Kidney epithelial cell (primary cell): ENCODE data around the gene RAB6B. TPM values are rescaled to one million over a fixed set of nuclear protein-coding genes. Genes with fewer than 3 reads are reported as not detected.

ENCODE experiments used
- DNase-seq: peaks from one replicate; pipeline ENCODE4 v3.0.0-alpha.2; 2010; ENCODE audit warnings: low read depth
- H3K27me3 ChIP-seq: 2 replicates; pipeline ENCODE4 v1.6.0; 2011; ENCODE audit warnings: low read length; ENCODE audit not compliant: control insufficient read depth, insufficient read depth
- H3K36me3 ChIP-seq: 2 replicates; pipeline ENCODE4 v1.5.1; 2011; ENCODE audit warnings: low read length; ENCODE audit not compliant: control insufficient read depth, insufficient read depth
- H3K4me3 ChIP-seq: 2 replicates; pipeline ENCODE4 v1.5.1; 2011; ENCODE audit warnings: low read depth, mild to moderate bottlenecking, control low read depth, low read length
- total RNA-seq: library from RNA; depleted of rRNA; stranded (reverse); fragments of >200 nt; gene quantifications from 2 replicates; pipeline ENCODE4 v1.2.3, GENCODE V29; 2015
- TF ChIP-seq, protein P1 (sequence below): IDR thresholded peaks from 2 replicates; pipeline ENCODE4 v1.5.1; 2011; ENCODE audit warnings: mild to moderate bottlenecking, moderate library complexity, low read length, control low read depth, inconsistent platforms; ENCODE audit not compliant: insufficient read depth, poor library complexity, severe bottlenecking

RAB6B gene
- total RNA-seq, 1 donor from 2014 or later, result 4.4 TPM

- no peak for DNase-seq
- Histone ChIP-seq H3K36me3 (no peaks in the 10 kb centered on the region), H3K27me3 (no peaks in the 10 kb centered on the region), H3K4me3 (no peak overlapping the region)
- TF ChIP-seq, protein P1, sequence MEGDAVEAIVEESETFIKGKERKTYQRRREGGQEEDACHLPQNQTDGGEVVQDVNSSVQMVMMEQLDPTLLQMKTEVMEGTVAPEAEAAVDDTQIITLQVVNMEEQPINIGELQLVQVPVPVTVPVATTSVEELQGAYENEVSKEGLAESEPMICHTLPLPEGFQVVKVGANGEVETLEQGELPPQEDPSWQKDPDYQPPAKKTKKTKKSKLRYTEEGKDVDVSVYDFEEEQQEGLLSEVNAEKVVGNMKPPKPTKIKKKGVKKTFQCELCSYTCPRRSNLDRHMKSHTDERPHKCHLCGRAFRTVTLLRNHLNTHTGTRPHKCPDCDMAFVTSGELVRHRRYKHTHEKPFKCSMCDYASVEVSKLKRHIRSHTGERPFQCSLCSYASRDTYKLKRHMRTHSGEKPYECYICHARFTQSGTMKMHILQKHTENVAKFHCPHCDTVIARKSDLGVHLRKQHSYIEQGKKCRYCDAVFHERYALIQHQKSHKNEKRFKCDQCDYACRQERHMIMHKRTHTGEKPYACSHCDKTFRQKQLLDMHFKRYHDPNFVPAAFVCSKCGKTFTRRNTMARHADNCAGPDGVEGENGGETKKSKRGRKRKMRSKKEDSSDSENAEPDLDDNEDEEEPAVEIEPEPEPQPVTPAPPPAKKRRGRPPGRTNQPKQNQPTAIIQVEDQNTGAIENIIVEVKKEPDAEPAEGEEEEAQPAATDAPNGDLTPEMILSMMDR, result no peak
These were observed 14.2 kb downstream of the RAB6B start for GRCh38 chr3:133881492-133881891.

DNA sequence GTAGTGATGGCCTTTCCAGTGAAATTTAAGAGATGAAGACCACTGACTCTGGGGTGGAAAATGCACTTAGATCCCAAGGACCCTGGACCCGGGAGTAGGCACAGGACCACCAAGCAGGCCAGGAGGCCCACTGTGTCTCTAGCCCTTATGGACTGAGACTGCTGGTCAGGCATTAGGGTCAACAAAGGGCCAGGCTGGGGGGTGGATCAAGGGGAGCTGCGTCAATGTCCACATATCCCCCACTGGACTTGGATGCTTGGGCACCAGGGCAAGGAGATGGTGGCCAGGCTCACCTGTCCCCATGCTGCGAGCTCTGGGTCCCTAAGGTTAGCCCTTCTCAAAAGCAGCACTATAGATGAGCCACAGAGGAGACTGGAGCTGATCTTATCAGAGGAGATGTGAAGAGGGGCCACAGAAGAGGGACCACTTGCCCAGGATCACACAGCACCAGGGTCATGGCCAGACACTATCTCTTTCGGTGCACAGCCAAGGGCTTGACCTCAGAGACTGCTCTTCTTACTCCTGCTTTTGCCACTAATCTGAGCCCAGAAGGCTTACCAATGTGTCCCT, 14.7 kb downstream of the RAB6B start:
- no peak for DNase-seq
- no peaks in the 10 kb centered on the region for H3K27me3 ChIP-seq
- TF ChIP-seq, protein P1, result no peak
- no peaks in the 10 kb centered on the region for H3K36me3 ChIP-seq
- no peak overlapping the region for H3K4me3 ChIP-seq

- Histone ChIP-seq H3K4me3 (no peak overlapping the region), H3K36me3 (no peaks in the 10 kb centered on the region), H3K27me3 (no peaks in the 10 kb centered on the region)
- DNase-seq, result no peak
- TF ChIP-seq, protein P1, result no peak
These were observed 15.4 kb downstream of the RAB6B start for GRCh38 chr3:133880287-133880686.

DNA sequence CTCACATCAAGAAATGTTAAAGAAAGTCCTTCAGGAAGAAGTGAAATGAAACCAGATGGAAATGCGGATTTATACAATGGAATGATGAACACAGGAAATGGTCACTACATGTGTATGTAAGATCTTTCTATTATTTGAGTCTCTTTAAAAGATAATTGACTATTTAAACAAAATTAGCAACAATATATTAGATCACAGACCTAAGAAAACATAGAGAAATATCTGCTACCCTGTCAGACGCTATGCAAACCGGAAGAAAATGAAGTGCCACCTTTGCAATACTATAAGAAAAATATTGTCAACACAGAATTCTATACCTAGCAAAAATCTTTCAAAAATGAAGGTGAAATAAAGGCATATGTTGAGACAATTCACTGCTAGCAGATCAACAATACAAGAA, 17.2 kb downstream of the RAB6B start:
- no peak overlapping the region for H3K4me3 ChIP-seq
- H3K27me3 ChIP-seq, result no peaks in the 10 kb centered on the region
- H3K36me3 ChIP-seq, result no peaks in the 10 kb centered on the region
- DNase-seq, result no peak
- TF ChIP-seq, protein P1, result no peak

DNA sequence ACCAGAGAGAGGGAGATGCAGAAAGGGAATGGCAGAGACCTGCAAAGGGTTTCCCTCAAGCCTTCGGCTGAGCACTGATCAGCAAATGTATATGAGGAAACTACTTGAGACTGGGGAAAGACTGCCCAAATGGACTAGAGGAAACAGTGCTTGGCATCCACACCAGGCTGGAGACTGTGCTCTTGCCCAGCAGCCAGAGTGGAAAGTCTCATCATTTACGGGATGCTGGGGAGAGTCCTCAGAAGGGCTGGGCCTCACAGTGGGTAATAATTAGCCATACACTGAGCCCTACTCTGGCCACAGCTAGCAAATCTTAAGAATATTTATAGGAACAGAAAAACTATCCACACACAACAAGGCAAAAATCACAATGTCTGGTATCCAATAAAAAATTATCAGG, 18.5 kb downstream of the RAB6B start:
- DNase-seq, result no peak
- H3K4me3 ChIP-seq, result no peak overlapping the region
- TF ChIP-seq, protein P1, result no peak
- no peaks in the 10 kb centered on the region for H3K27me3 ChIP-seq
- no peaks in the 10 kb centered on the region for H3K36me3 ChIP-seq

DNA sequence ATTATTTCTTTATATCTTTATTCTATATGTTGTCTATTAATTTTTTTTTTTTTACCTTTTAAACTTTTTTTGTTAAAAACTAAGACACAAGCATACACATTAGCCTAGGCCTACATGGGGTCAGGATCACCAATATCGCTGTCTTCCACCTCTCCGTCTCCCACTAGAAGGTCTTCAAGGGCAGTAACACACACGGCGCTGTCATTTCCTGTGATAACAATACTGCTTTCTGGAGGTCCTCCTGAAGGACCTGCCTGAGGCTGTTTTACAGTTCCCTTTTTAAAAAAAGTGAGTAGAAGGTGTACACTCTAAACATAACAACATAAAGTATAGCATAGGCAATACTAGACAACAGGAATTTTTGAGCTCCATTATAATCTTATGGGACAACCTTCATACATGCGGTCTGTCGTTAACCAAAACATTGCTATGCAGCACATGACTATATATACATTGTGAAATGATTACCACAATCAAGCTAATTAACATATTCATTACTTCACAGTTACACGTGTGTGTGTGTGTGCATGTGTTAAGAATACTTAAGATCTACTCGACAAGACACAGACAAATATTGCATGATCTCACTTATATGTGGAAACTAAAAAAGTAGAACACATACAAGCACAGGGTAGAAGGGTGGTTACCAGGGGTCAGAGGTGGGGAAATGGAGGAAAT, 20.8 kb downstream of the RAB6B start:
- Histone ChIP-seq H3K27me3 (no peaks in the 10 kb centered on the region), H3K36me3 (no peaks in the 10 kb centered on the region), H3K4me3 (no peak overlapping the region)
- TF ChIP-seq, protein P1, result no peak
- no peak for DNase-seq
